ENCODE measurements around the gene LRP8. TPM values are rescaled to one million over a fixed set of nuclear protein-coding genes. Genes with fewer than 3 reads are reported as not detected.

The LRP8 gene
- total and polyA plus RNA-seq, 2 donors (not counting 3 experiments of a cell fraction or from before 2014, with no cell fraction given) = 40.9 to 62.2 TPM

DNA sequence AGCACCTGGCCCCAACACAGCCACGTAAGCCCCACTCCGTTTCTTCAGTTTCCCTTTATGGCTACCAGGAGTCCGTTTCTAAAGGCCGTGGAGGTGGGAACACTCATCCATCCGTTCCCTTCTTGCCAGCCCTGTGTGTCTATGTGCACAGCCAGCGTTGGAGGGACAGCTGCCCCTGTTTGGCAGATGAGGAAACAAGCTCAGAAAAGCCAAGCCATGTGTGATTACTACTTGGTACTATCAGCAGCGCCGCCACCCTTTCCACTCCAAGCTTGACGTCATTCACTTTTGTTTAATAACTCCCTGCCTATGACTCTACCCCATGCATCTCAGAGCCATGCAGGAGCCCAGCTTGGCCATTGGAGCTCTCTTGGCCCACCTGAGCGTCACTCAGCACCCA is 3.5 kb downstream of the LRP8 start:
- H3K27me3 ChIP-seq (ENCODE audit: control insufficient read depth in 2 of 2, insufficient read depth in 2 of 2, low read length in 2 of 2) = no peaks in the 10 kb centered on the region
- peaks cover 16% of the 10 kb centered on the region for H3K4me1 ChIP-seq (ENCODE audit: control insufficient read depth, extremely low read depth, insufficient read depth, low read length)
- dilution Hi-C loops (cut with MboI; ENCODE audit: extremely low pct_ligation_motif_present, low sequenced_read_pairs) (no loop called here), intact Hi-C loops (cut with micrococcal nuclease) (no loop called here)
- CTCF ChIA-PET = interaction anchor here (1.1 to 2.7 kb wide), 3 partner anchors 8 to 69 kb away, joined by 4 to 10 read pairs (median 6); no protein-coding TSS in a partner anchor
- no peak overlapping the region for H3K9ac ChIP-seq (replicated peaks; ENCODE audit: extremely low read depth, insufficient read depth, low read length)
- H2AFZ ChIP-seq (ENCODE audit: low read depth, low read length) = no peak overlapping the region
- no peaks in the 10 kb centered on the region for H3K36me3 ChIP-seq (ENCODE audit: control insufficient read depth in 2 of 2, extremely low read depth in 1 of 2, insufficient read depth in 2 of 2, low read length in 2 of 2)
- no TSS peak for BruUV-seq (replicated peaks)
- POLR2A ChIA-PET = no interaction called here
- no peak for TF ChIP-seq JUN (IDR thresholded peaks at IDR 0.05; ENCODE audit: borderline replicate concordance, insufficient read depth, insufficient read length, low read depth)
- TF ChIP-seq POLR2A (IDR thresholded peaks at IDR 0.05; ENCODE audit: low read depth, low read length) = no peak
- no peak for TF ChIP-seq FOS (IDR thresholded peaks at IDR 0.05; ENCODE audit: borderline replicate concordance, insufficient read depth, low read length)
- TF ChIP-seq, protein P1, sequence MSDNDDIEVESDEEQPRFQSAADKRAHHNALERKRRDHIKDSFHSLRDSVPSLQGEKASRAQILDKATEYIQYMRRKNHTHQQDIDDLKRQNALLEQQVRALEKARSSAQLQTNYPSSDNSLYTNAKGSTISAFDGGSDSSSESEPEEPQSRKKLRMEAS (IDR thresholded peaks at IDR 0.05; ENCODE audit: insufficient read depth, insufficient read length) = no peak
- no peak for TF ChIP-seq EZH2 (IDR thresholded peaks at IDR 0.05; ENCODE audit: borderline replicate concordance, low read depth, low read length, severe bottlenecking)
- TF ChIP-seq, protein P2, sequence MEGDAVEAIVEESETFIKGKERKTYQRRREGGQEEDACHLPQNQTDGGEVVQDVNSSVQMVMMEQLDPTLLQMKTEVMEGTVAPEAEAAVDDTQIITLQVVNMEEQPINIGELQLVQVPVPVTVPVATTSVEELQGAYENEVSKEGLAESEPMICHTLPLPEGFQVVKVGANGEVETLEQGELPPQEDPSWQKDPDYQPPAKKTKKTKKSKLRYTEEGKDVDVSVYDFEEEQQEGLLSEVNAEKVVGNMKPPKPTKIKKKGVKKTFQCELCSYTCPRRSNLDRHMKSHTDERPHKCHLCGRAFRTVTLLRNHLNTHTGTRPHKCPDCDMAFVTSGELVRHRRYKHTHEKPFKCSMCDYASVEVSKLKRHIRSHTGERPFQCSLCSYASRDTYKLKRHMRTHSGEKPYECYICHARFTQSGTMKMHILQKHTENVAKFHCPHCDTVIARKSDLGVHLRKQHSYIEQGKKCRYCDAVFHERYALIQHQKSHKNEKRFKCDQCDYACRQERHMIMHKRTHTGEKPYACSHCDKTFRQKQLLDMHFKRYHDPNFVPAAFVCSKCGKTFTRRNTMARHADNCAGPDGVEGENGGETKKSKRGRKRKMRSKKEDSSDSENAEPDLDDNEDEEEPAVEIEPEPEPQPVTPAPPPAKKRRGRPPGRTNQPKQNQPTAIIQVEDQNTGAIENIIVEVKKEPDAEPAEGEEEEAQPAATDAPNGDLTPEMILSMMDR (IDR thresholded peaks at IDR 0.05; ENCODE audit: extremely low read depth in 1 of 2, insufficient read depth in 1 of 2, low read depth in 1 of 2, low read length in 2 of 2) = no peak
- TF ChIP-seq GATA2 (IDR thresholded peaks at IDR 0.05; ENCODE audit: insufficient read depth, insufficient read length, low read depth, low read length) = no peak
- no peak for TF ChIP-seq MYC (IDR thresholded peaks at IDR 0.05; ENCODE audit: low read depth, low read length)
- no peak for TF ChIP-seq POLR2AphosphoS5 (IDR thresholded peaks at IDR 0.05; ENCODE audit: insufficient read depth, low read depth, low read length)
- H3K9me1 ChIP-seq (replicated peaks; ENCODE audit: control insufficient read depth, extremely low read depth, insufficient read depth, low read length) = no peaks in the 10 kb centered on the region
- no peak overlapping the region for H3K4me3 ChIP-seq (replicated peaks in 1 of 3; ENCODE audit: insufficient read depth in 1 of 3, low read depth in 1 of 3, low read length in 3 of 3)
- no peaks in the 10 kb centered on the region for H4K20me1 ChIP-seq (replicated peaks; ENCODE audit: control insufficient read depth, extremely low read depth, insufficient read depth, low read length)
- DNase-seq (ENCODE audit: low read depth, low spot score) = no peak
- peaks cover 66% of the 10 kb centered on the region for H3K79me2 ChIP-seq (ENCODE audit: control insufficient read depth, insufficient read depth, low read length)
- FAIRE-seq = no peak
- H3K9me3 ChIP-seq (replicated peaks; ENCODE audit: control insufficient read depth, insufficient read depth, low read length) = no peaks in the 10 kb centered on the region
- H3K4me2 ChIP-seq (ENCODE audit: insufficient read depth, low read length) = no peak overlapping the region
- H3K27ac ChIP-seq (ENCODE audit: insufficient read depth, low read depth, low read length) = no peak overlapping the region
